Measurements from ENCODE around the gene PDZD4.

The PDZD4 gene

GRCh38 chrX:153870791-153871360 is 40.5 kb upstream of the PDZD4 start:
- no peak overlapping the region for H3K27ac ChIP-seq
- no peaks in the 10 kb centered on the region for H3K9me3 ChIP-seq (ENCODE audit: control insufficient read depth, low read length)
- no peaks in the 10 kb centered on the region for H3K79me2 ChIP-seq
- no peaks in the 10 kb centered on the region for H3K36me3 ChIP-seq (ENCODE audit: control insufficient read depth, insufficient read depth, low read length)
- no peaks in the 10 kb centered on the region for H3K4me1 ChIP-seq
- no peak overlapping the region for H3K9ac ChIP-seq
- H3K4me2 ChIP-seq (ENCODE audit: low read length), result no peak overlapping the region
- no peak overlapping the region for H2AFZ ChIP-seq
- TF ChIP-seq CTCF (IDR thresholded peaks at IDR 0.05), result no peak
- no peak overlapping the region for H3K4me3 ChIP-seq (ENCODE audit: low read depth, low read length)
- no peaks in the 10 kb centered on the region for H3K27me3 ChIP-seq (ENCODE audit: control insufficient read depth, insufficient read depth, low read length)

GRCh38 chrX:153870288-153870690 is 39.9 kb upstream of the PDZD4 start:
- Histone ChIP-seq H3K9ac (no peak overlapping the region), H3K27me3 (ENCODE audit: control insufficient read depth, insufficient read depth, low read length) (no peaks in the 10 kb centered on the region), H3K79me2 (no peaks in the 10 kb centered on the region), H3K4me1 (no peaks in the 10 kb centered on the region), H3K4me3 (ENCODE audit: low read depth, low read length) (no peak overlapping the region), H3K4me2 (ENCODE audit: low read length) (no peak overlapping the region), H3K9me3 (ENCODE audit: control insufficient read depth, low read length) (no peaks in the 10 kb centered on the region), H2AFZ (no peak overlapping the region), H3K27ac (no peak overlapping the region), H3K36me3 (ENCODE audit: control insufficient read depth, insufficient read depth, low read length) (no peaks in the 10 kb centered on the region)
- TF ChIP-seq CTCF (IDR thresholded peaks at IDR 0.05), result no peak

GRCh38 chrX:153869473-153870287 is 39.3 kb upstream of the PDZD4 start:
- H3K4me1 ChIP-seq, result no peaks in the 10 kb centered on the region
- H3K9me3 ChIP-seq (ENCODE audit: control insufficient read depth, low read length), result no peaks in the 10 kb centered on the region
- H3K9ac ChIP-seq, result no peak overlapping the region
- H3K27me3 ChIP-seq (ENCODE audit: control insufficient read depth, insufficient read depth, low read length), result no peaks in the 10 kb centered on the region
- H3K36me3 ChIP-seq (ENCODE audit: control insufficient read depth, insufficient read depth, low read length), result no peaks in the 10 kb centered on the region
- no peak for TF ChIP-seq CTCF (IDR thresholded peaks at IDR 0.05)
- H2AFZ ChIP-seq, result no peak overlapping the region
- no peaks in the 10 kb centered on the region for H3K79me2 ChIP-seq
- H3K27ac ChIP-seq, result no peak overlapping the region
- no peak overlapping the region for H3K4me3 ChIP-seq (ENCODE audit: low read depth, low read length)
- no peak overlapping the region for H3K4me2 ChIP-seq (ENCODE audit: low read length)

GRCh38 chrX:153868576-153869472 is 38.5 kb upstream of the PDZD4 start:
- H3K27ac ChIP-seq, result no peak overlapping the region
- no peak for TF ChIP-seq CTCF (IDR thresholded peaks at IDR 0.05)
- H3K4me2 ChIP-seq (ENCODE audit: low read length), result no peak overlapping the region
- no peak overlapping the region for H3K9ac ChIP-seq
- no peaks in the 10 kb centered on the region for H3K79me2 ChIP-seq
- no peak overlapping the region for H3K4me3 ChIP-seq (ENCODE audit: low read depth, low read length)
- no peaks in the 10 kb centered on the region for H3K9me3 ChIP-seq (ENCODE audit: control insufficient read depth, low read length)
- no peaks in the 10 kb centered on the region for H3K27me3 ChIP-seq (ENCODE audit: control insufficient read depth, insufficient read depth, low read length)
- no peaks in the 10 kb centered on the region for H3K36me3 ChIP-seq (ENCODE audit: control insufficient read depth, insufficient read depth, low read length)
- H3K4me1 ChIP-seq, result no peaks in the 10 kb centered on the region
- no peak overlapping the region for H2AFZ ChIP-seq
